Calu3 (cell line): ENCODE measurements around the gene ABCB9. TPM values are rescaled to one million over a fixed set of nuclear protein-coding genes. Genes with fewer than 3 reads are reported as not detected.
"Not testable (repeated sequence)": the region's sequence is repeated elsewhere in the genome, so short reads cannot be mapped to it uniquely, and the experiment has no call there.

Source experiments
- Bru-seq: library from RNA; stranded (reverse); fragments of 400-500 nt; gene quantifications from one replicate; lab custom pipeline; 2021; lab: Mats Ljungman, UMichigan
- BruChase-seq, 2 experiments: library from RNA; stranded (reverse); fragments of 400-500 nt; gene quantifications; one replicate each; lab custom pipeline; 2021; lab: Mats Ljungman, UMichigan
- BruUV-seq: library from RNA; stranded (reverse); fragments of 400-500 nt; replicated peaks from 2 replicates; lab custom pipeline; 2021; lab: Mats Ljungman, UMichigan
- CTCF ChIA-PET: fragments of 300-600 bp; sonication (Branson Sonifier 250); formaldehyde crosslinking; loops from one replicate; lab custom pipeline; 2022; ENCODE audit warnings: antibody characterized with exemption; lab: Charles Lee
- DNase-seq: peaks from one replicate; pipeline ENCODE4 v3.0.0; 2022
- H3K27ac Mint-ChIP-seq: one replicate; pipeline ENCODE4 v1.8.0; 2022; ENCODE audit warnings: mixed read lengths; ENCODE audit not compliant: unreplicated experiment
- H3K27me3 Mint-ChIP-seq: one replicate; pipeline ENCODE4 v1.8.0; 2022; ENCODE audit warnings: mixed read lengths; ENCODE audit not compliant: unreplicated experiment
- H3K36me3 Mint-ChIP-seq: one replicate; pipeline ENCODE4 v1.8.0; 2022; ENCODE audit warnings: mild to moderate bottlenecking, moderate library complexity, mixed read lengths; ENCODE audit not compliant: insufficient read depth, unreplicated experiment
- H3K4me1 Mint-ChIP-seq: one replicate; pipeline ENCODE4 v1.8.0; 2022; ENCODE audit warnings: mild to moderate bottlenecking, low read depth, mixed read lengths; ENCODE audit not compliant: unreplicated experiment
- H3K4me3 Mint-ChIP-seq: one replicate; pipeline ENCODE4 v1.8.0; 2022; ENCODE audit warnings: mild to moderate bottlenecking, low read depth, moderate library complexity, mixed read lengths; ENCODE audit not compliant: unreplicated experiment
- H3K9me3 Mint-ChIP-seq: one replicate; pipeline ENCODE4 v1.8.0; 2022; ENCODE audit warnings: low read depth, mixed read lengths; ENCODE audit not compliant: unreplicated experiment
- CTCF ChIP-seq: fragments of 200-600 bp; IDR thresholded peaks from one replicate; pipeline ENCODE4 v1.8.0; 2022; ENCODE audit warnings: antibody characterized with exemption; ENCODE audit not compliant: unreplicated experiment
- intact Hi-C: fragments of 100-400 bp; cut with micrococcal nuclease; formaldehyde crosslinking; loops from one replicate; pipeline ENCODE4 v1.10.0; 2022; ENCODE audit not compliant: unreplicated experiment
- long read RNA-seq: library from polyadenylated mRNA; stranded (forward); transcript quantifications from one replicate; pipeline ENCODE4 v2.0.0, GENCODE V29; 2022
- total RNA-seq: library from RNA; stranded (reverse); gene quantifications from 2 replicates; pipeline ENCODE4 v1.2.3, GENCODE V29; 2022

Gene ABCB9
- 25.6 and 26.5 TPM in 2 replicates for total RNA-seq
- Bru-seq, nascent RNA = percentile 49 among the genes with signal in this experiment
- percentile 56 among the genes with signal in this experiment for BruChase-seq, experiment 1, labeled RNA remaining after a 6-hour chase
- BruChase-seq, experiment 2, labeled RNA remaining after a 2-hour chase = percentile 53 among the genes with signal in this experiment
- long read RNA-seq, partial matches to known transcripts = 20 of 46 reads
- long read RNA-seq, other reads (novel, unspliced or antisense) = 19 of 46 reads

- no peak within 1 kb of the TSS for H3K27ac Mint-ChIP-seq
- TF ChIP-seq CTCF = no peak
- peaks cover 11% of the 10 kb centered on the region for H3K36me3 Mint-ChIP-seq
- intact Hi-C loops = no loop called here
- no peaks in the 10 kb centered on the region for H3K9me3 Mint-ChIP-seq
- H3K4me1 Mint-ChIP-seq = peaks cover 24% of the 10 kb centered on the region
- H3K27me3 Mint-ChIP-seq = no peaks in the 10 kb centered on the region
- peak; percentile 98 for DNase-seq
- CTCF ChIA-PET = interaction anchor here (0.6 to 2.3 kb wide), 7 partner anchors 8 to 1237 kb away, joined by 3 to 12 read pairs (median 6); partner anchors contain the start of genes MPHOSPH9, MTRFR and OGFOD2
- BruUV-seq = TSS peak; percentile 37
- H3K4me3 Mint-ChIP-seq = peak within 1 kb of the TSS; percentile 69
These were observed at the start of gene ABCB9 for GRCh38 chr12:122965851-122966742. ABCB9 (minus strand) TSS chr12:122966463; CDS start chr12:122960235, 6,228 bp downstream.

GRCh38 chr12:123014473-123014872, 48.2 kb upstream of the ABCB9 start:
- BruUV-seq, H3K9me3 Mint-ChIP-seq, intact Hi-C loops: not testable (repeated sequence)

GRCh38 chr12:123013185-123014095, 47.2 kb upstream of the ABCB9 start:
- intact Hi-C loops = no loop called here
- Mint-ChIP-seq H3K4me1 (no peaks in the 10 kb centered on the region), H3K9me3 (no peaks in the 10 kb centered on the region), H3K36me3 (no peaks in the 10 kb centered on the region), H3K27me3 (no peaks in the 10 kb centered on the region), H3K27ac (no peak overlapping the region), H3K4me3 (no peak overlapping the region)
- no peak for TF ChIP-seq CTCF
- BruUV-seq = no TSS peak
- DNase-seq = no peak
- CTCF ChIA-PET = interaction anchor here (0.6 kb wide), 1 partner anchor 201 kb away, joined by 3 read pairs; no protein-coding TSS in a partner anchor

More at GRCh38 chr12:123014473-123014872, 48.2 kb upstream of the ABCB9 start:
- H3K27me3 Mint-ChIP-seq, H3K4me3 Mint-ChIP-seq, DNase-seq, CTCF ChIA-PET, H3K27ac Mint-ChIP-seq, H3K4me1 Mint-ChIP-seq, H3K36me3 Mint-ChIP-seq: not testable (repeated sequence)

- no peaks in the 10 kb centered on the region for H3K9me3 Mint-ChIP-seq
- no TSS peak for BruUV-seq
- H3K27ac Mint-ChIP-seq = no peak overlapping the region
- H3K4me3 Mint-ChIP-seq = no peak overlapping the region
- no peaks in the 10 kb centered on the region for H3K4me1 Mint-ChIP-seq
- DNase-seq = no peak
- no peak for TF ChIP-seq CTCF
- H3K36me3 Mint-ChIP-seq = no peaks in the 10 kb centered on the region
- CTCF ChIA-PET = interaction anchor here (1.2 kb wide), 1 partner anchor 48 kb away, joined by 3 read pairs; no protein-coding TSS in a partner anchor
- intact Hi-C loops = no loop called here
- no peaks in the 10 kb centered on the region for H3K27me3 Mint-ChIP-seq
These were observed 45.4 kb upstream of the ABCB9 start for GRCh38 chr12:123011701-123012100.
